Measurements from ENCODE around the gene FGFR2.

FGFR2 gene

GRCh38 chr10:121552746-121553145 lies 45.5 kb downstream of the FGFR2 start:
- Histone ChIP-seq H3K4me1 (ENCODE audit: control insufficient read depth, low read length) (no peaks in the 10 kb centered on the region), H3K9me3 (ENCODE audit: control insufficient read depth, insufficient read depth, low read length) (no peaks in the 10 kb centered on the region), H3K4me2 (ENCODE audit: low read length) (no peak overlapping the region), H3K9me2 (replicated peaks; ENCODE audit: control insufficient read depth, low read length) (no peaks in the 10 kb centered on the region), H3F3A (ENCODE audit: control insufficient read depth, insufficient read depth) (no peaks in the 10 kb centered on the region), H3K4me3 (ENCODE audit: low read length) (no peak overlapping the region), H3K79me2 (ENCODE audit: control insufficient read depth, low read length) (no peaks in the 10 kb centered on the region), H3K27ac (ENCODE audit: low read depth, low read length) (no peak overlapping the region), H4K20me1 (ENCODE audit: control insufficient read depth, insufficient read depth, low read depth, low read length) (no peaks in the 10 kb centered on the region), H3K27me3 (ENCODE audit: control insufficient read depth, low read length) (no peaks in the 10 kb centered on the region), H3K36me3 (ENCODE audit: control insufficient read depth, low read length) (no peaks in the 10 kb centered on the region)
- TF ChIP-seq CTCF (IDR thresholded peaks at IDR 0.05; ENCODE audit: low read depth, low read length, poor library complexity, severe bottlenecking) = no peak
- TF ChIP-seq EZH2phosphoT487 (IDR thresholded peaks at IDR 0.05; ENCODE audit: borderline replicate concordance, low read length) = no peak

GRCh38 chr10:121551210-121551885 lies 46.9 kb downstream of the FGFR2 start:
- Histone ChIP-seq H3K27ac (ENCODE audit: low read depth, low read length) (no peak overlapping the region), H3K4me2 (ENCODE audit: low read length) (no peak overlapping the region), H3K9me2 (replicated peaks; ENCODE audit: control insufficient read depth, low read length) (no peaks in the 10 kb centered on the region), H3K4me1 (ENCODE audit: control insufficient read depth, low read length) (no peaks in the 10 kb centered on the region), H3K27me3 (ENCODE audit: control insufficient read depth, low read length) (no peaks in the 10 kb centered on the region), H3K4me3 (ENCODE audit: low read length) (no peak overlapping the region), H3K36me3 (ENCODE audit: control insufficient read depth, low read length) (no peaks in the 10 kb centered on the region), H3K9me3 (ENCODE audit: control insufficient read depth, insufficient read depth, low read length) (no peaks in the 10 kb centered on the region), H4K20me1 (ENCODE audit: control insufficient read depth, insufficient read depth, low read depth, low read length) (no peaks in the 10 kb centered on the region), H3F3A (ENCODE audit: control insufficient read depth, insufficient read depth) (no peaks in the 10 kb centered on the region), H3K79me2 (ENCODE audit: control insufficient read depth, low read length) (no peaks in the 10 kb centered on the region)
- no peak for TF ChIP-seq CTCF (IDR thresholded peaks at IDR 0.05; ENCODE audit: low read depth, low read length, poor library complexity, severe bottlenecking)
- TF ChIP-seq EZH2phosphoT487 (IDR thresholded peaks at IDR 0.05; ENCODE audit: borderline replicate concordance, low read length) = no peak

GRCh38 chr10:121544301-121544869 lies 53.9 kb downstream of the FGFR2 start:
- no peak overlapping the region for H3K4me2 ChIP-seq (ENCODE audit: low read length)
- no peaks in the 10 kb centered on the region for H3K27me3 ChIP-seq (ENCODE audit: control insufficient read depth, low read length)
- H3K9me2 ChIP-seq (replicated peaks; ENCODE audit: control insufficient read depth, low read length) = no peaks in the 10 kb centered on the region
- no peaks in the 10 kb centered on the region for H3K9me3 ChIP-seq (ENCODE audit: control insufficient read depth, insufficient read depth, low read length)
- H4K20me1 ChIP-seq (ENCODE audit: control insufficient read depth, insufficient read depth, low read depth, low read length) = no peaks in the 10 kb centered on the region
- TF ChIP-seq CTCF (IDR thresholded peaks at IDR 0.05; ENCODE audit: low read depth, low read length, poor library complexity, severe bottlenecking) = no peak
- TF ChIP-seq EZH2phosphoT487 (IDR thresholded peaks at IDR 0.05; ENCODE audit: borderline replicate concordance, low read length) = no peak
- no peaks in the 10 kb centered on the region for H3K79me2 ChIP-seq (ENCODE audit: control insufficient read depth, low read length)
- H3K4me1 ChIP-seq (ENCODE audit: control insufficient read depth, low read length) = no peaks in the 10 kb centered on the region
- no peaks in the 10 kb centered on the region for H3F3A ChIP-seq (ENCODE audit: control insufficient read depth, insufficient read depth)
- H3K4me3 ChIP-seq (ENCODE audit: low read length) = no peak overlapping the region
- no peaks in the 10 kb centered on the region for H3K36me3 ChIP-seq (ENCODE audit: control insufficient read depth, low read length)
- H3K27ac ChIP-seq (ENCODE audit: low read depth, low read length) = no peak overlapping the region
